ENCODE measurements around the gene DPEP3. TPM values are rescaled to one million over a fixed set of nuclear protein-coding genes. Genes with fewer than 3 reads are reported as not detected.

DPEP3 gene
- total RNA-seq, 6 donors from 2014 or later = 0.15 to 1.0 (median 0.30) TPM; not detected in 2

DNA sequence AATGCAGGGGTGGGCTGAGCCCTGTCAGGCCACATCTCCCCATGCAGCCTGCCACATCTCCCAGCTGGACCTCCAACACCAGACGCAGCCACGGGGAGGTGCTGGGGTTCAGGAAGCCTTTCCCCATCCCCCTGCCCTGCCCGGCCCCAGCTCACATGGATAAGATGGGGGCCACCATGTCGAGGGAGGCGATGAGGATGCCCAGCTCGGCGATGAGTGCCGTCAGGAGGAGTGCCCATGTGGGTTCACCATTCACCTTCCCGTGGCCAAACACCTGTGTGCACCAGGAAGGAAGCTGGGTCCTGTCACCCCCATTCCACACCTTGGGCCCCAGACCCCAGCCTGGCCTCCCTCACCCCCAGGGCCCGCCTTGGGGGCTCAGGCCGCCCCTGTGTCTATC lies 30.7 kb downstream of the DPEP3 start:
- TF ChIP-seq, protein P1, sequence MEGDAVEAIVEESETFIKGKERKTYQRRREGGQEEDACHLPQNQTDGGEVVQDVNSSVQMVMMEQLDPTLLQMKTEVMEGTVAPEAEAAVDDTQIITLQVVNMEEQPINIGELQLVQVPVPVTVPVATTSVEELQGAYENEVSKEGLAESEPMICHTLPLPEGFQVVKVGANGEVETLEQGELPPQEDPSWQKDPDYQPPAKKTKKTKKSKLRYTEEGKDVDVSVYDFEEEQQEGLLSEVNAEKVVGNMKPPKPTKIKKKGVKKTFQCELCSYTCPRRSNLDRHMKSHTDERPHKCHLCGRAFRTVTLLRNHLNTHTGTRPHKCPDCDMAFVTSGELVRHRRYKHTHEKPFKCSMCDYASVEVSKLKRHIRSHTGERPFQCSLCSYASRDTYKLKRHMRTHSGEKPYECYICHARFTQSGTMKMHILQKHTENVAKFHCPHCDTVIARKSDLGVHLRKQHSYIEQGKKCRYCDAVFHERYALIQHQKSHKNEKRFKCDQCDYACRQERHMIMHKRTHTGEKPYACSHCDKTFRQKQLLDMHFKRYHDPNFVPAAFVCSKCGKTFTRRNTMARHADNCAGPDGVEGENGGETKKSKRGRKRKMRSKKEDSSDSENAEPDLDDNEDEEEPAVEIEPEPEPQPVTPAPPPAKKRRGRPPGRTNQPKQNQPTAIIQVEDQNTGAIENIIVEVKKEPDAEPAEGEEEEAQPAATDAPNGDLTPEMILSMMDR (IDR thresholded peaks at IDR 0.05) = no peak
- no peak for TF ChIP-seq POLR2AphosphoS5 (IDR thresholded peaks at IDR 0.05)
- TF ChIP-seq EP300 (IDR thresholded peaks at IDR 0.05) = no peak
- no peak for TF ChIP-seq POLR2A (IDR thresholded peaks at IDR 0.05)
- no peak overlapping the region for H3K27ac ChIP-seq

GRCh38 chr16:67948015-67948414 lies 32.3 kb downstream of the DPEP3 start:
- Histone ChIP-seq H3K27ac (no peak overlapping the region), H3K27me3 (no peaks in the 10 kb centered on the region), H3K4me3 (no peak overlapping the region), H3K4me1 (peaks cover 0 to 12% (median 5%) of the 10 kb centered on the region in 4 donors), H3K36me3 (peaks cover 42 to 99% (median 94%) of the 10 kb centered on the region in 4 donors), H3K9me3 (no peaks in the 10 kb centered on the region)
- 94 to 100% methylated on average over 9 to 15 of the region's 15 CpGs for WGBS, 2 donors
- ATAC-seq (ENCODE audit: low FRiP score in 2 of 2) (no peak), DNase-seq (no peak)
- TF ChIP-seq EP300 (IDR thresholded peaks at IDR 0.05) = no peak
- TF ChIP-seq POLR2A (IDR thresholded peaks at IDR 0.05) = no peak
- no peak for TF ChIP-seq POLR2AphosphoS5 (IDR thresholded peaks at IDR 0.05)
- TF ChIP-seq, protein P1 (IDR thresholded peaks at IDR 0.05) = no peak

More for the DNA sequence above, 30.7 kb downstream of the DPEP3 start:
- ATAC-seq (ENCODE audit: low FRiP score in 2 of 2) (no peak), DNase-seq (no peak)
- H3K27me3 ChIP-seq = no peaks in the 10 kb centered on the region
- no peak overlapping the region for H3K4me3 ChIP-seq
- peaks cover 50 to 99% (median 91%) of the 10 kb centered on the region in 4 donors for H3K36me3 ChIP-seq
- peaks cover 0 to 2% (median under 1%) of the 10 kb centered on the region in 4 donors for H3K4me1 ChIP-seq
- H3K9me3 ChIP-seq = no peaks in the 10 kb centered on the region
- WGBS, 2 donors = 91% methylated on average over 11 of the region's 11 CpGs; no CpG with 5 or more reads in 1 of the 2 donors

- Histone ChIP-seq H3K9me3 (no peaks in the 10 kb centered on the region), H3K36me3 (peaks cover 42 to 100% (median 98%) of the 10 kb centered on the region in 4 donors), H3K4me1 (peaks cover 0 to 12% (median 5%) of the 10 kb centered on the region in 4 donors), H3K4me3 (no peak overlapping the region), H3K27ac (peak overlapping the region in 1 of 4 donors; percentile 15), H3K27me3 (no peaks in the 10 kb centered on the region)
- TF ChIP-seq, protein P1 (IDR thresholded peaks at IDR 0.05) = no peak
- TF ChIP-seq EP300 (IDR thresholded peaks at IDR 0.05) = no peak
- TF ChIP-seq POLR2AphosphoS5 (IDR thresholded peaks at IDR 0.05) = no peak
- no peak for TF ChIP-seq POLR2A (IDR thresholded peaks at IDR 0.05)
- no peak for DNase-seq
- WGBS, 2 donors = 94 to 96% methylated on average over 3 to 22 of the region's 28 CpGs
- ATAC-seq (ENCODE audit: low FRiP score in 2 of 2) = no peak
These were observed 33.2 kb downstream of the DPEP3 start for GRCh38 chr16:67946966-67947558.

DNA sequence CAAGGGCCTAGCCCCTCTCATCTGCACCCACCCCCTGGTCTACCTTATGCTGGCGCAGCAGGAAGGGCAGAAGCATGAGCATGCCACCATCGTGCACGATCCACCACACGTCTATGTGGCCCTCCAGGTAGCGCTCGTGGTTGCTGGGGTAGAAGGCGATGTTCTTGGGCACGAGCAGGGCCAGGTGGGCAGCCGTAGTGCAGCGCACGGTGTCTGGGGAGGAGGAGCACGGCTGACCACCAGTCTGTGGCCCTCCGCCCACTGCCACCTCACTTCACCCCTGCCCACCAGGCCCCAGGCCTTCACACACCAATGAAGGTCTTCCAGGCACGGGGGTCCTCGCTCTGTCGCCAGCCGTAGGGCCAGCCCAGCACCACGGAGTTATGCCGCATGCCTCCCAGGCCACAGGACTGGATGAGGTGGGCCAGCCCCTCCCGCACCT lies 34.1 kb downstream of the DPEP3 start:
- Histone ChIP-seq H3K27me3 (no peaks in the 10 kb centered on the region), H3K4me3 (no peak overlapping the region), H3K9me3 (no peaks in the 10 kb centered on the region), H3K36me3 (peaks cover 39 to 100% (median 92%) of the 10 kb centered on the region in 4 donors), H3K27ac (no peak overlapping the region), H3K4me1 (peaks cover 0 to 18% (median 5%) of the 10 kb centered on the region in 4 donors)
- ATAC-seq (ENCODE audit: low FRiP score in 2 of 2) (no peak), DNase-seq (no peak)
- TF ChIP-seq POLR2A (IDR thresholded peaks at IDR 0.05) (no peak), EP300 (IDR thresholded peaks at IDR 0.05) (no peak), POLR2AphosphoS5 (IDR thresholded peaks at IDR 0.05) (no peak)
- TF ChIP-seq, protein P1 (IDR thresholded peaks at IDR 0.05) = no peak
- 95% methylated on average over 12 to 20 of the region's 20 CpGs for WGBS, 2 donors
